AG09319 (cell line): ENCODE results near the gene CARMIL1.

Experiments used
- DNase-seq: peaks from one replicate; pipeline ENCODE4 v3.0.0-alpha.2; 2010; ENCODE audit warnings: low read depth; ENCODE audit errors: extremely low read depth
- CTCF ChIP-seq: IDR thresholded peaks from 2 replicates; pipeline ENCODE4 v1.5.1; 2011; ENCODE audit warnings: low read depth, mild to moderate bottlenecking, inconsistent platforms, low read length, moderate library complexity

The CARMIL1 gene

GRCh38 chr6:25586927-25587326, 307.8 kb downstream of the CARMIL1 start:
- no peak for DNase-seq
- TF ChIP-seq CTCF, result no peak

- DNase-seq, result no peak
- TF ChIP-seq CTCF, result no peak
Observed at GRCh38 chr6:25590986-25591385, 311.8 kb downstream of the CARMIL1 start.

- TF ChIP-seq CTCF, result no peak
- DNase-seq, result no peak
Observed at GRCh38 chr6:25596928-25597818, 318.0 kb downstream of the CARMIL1 start.

GRCh38 chr6:25599516-25600085, 320.4 kb downstream of the CARMIL1 start:
- TF ChIP-seq CTCF, result no peak
- no peak for DNase-seq

GRCh38 chr6:25601800-25602673, 322.9 kb downstream of the CARMIL1 start:
- peak; percentile 32 for DNase-seq
- TF ChIP-seq CTCF, result peak; percentile 39

GRCh38 chr6:25602674-25602982, 323.5 kb downstream of the CARMIL1 start:
- TF ChIP-seq CTCF, result no peak
- no peak for DNase-seq

GRCh38 chr6:25603251-25603650, 324.1 kb downstream of the CARMIL1 start:
- no peak for DNase-seq
- no peak for TF ChIP-seq CTCF
